Hippocampal formation (tissue), 2 donors: ENCODE data around the gene MRPL21.

ENCODE experiments used
- DNase-seq, 2 donors: peaks; one replicate each; lab custom pipeline; 2025; lab: John Stamatoyannopoulos, UW

Gene MRPL21

GRCh38 chr11:68935066-68935465 lies 31.4 kb upstream of the MRPL21 start:
- DNase-seq, result no peak

- no peak for DNase-seq
Measured at GRCh38 chr11:68934666-68935065, 31.0 kb upstream of the MRPL21 start.

- no peak for DNase-seq
Measured at GRCh38 chr11:68934321-68934645, 30.7 kb upstream of the MRPL21 start.

- DNase-seq, result no peak
Measured at GRCh38 chr11:68933605-68934320, 30.1 kb upstream of the MRPL21 start.

- no peak for DNase-seq
Measured at GRCh38 chr11:68932933-68933577, 29.4 kb upstream of the MRPL21 start.

GRCh38 chr11:68932358-68932757 lies 28.7 kb upstream of the MRPL21 start:
- DNase-seq, result no peak

- DNase-seq, result no peak
Measured at GRCh38 chr11:68931911-68932310, 28.3 kb upstream of the MRPL21 start.

- no peak for DNase-seq
Measured at GRCh38 chr11:68930991-68931855, 27.6 kb upstream of the MRPL21 start.

- DNase-seq, result no peak
Measured at GRCh38 chr11:68929706-68930570, 26.3 kb upstream of the MRPL21 start.

GRCh38 chr11:68929135-68929534 lies 25.5 kb upstream of the MRPL21 start:
- DNase-seq, result no peak

GRCh38 chr11:68928136-68928880 lies 24.7 kb upstream of the MRPL21 start:
- no peak for DNase-seq

- DNase-seq, result no peak
Measured at GRCh38 chr11:68927280-68928135, 23.9 kb upstream of the MRPL21 start.

GRCh38 chr11:68925611-68926010 lies 22.0 kb upstream of the MRPL21 start:
- DNase-seq, result no peak

GRCh38 chr11:68924073-68924925 lies 20.7 kb upstream of the MRPL21 start:
- no peak for DNase-seq

- no peak for DNase-seq
Measured at GRCh38 chr11:68923614-68924013, 20.0 kb upstream of the MRPL21 start.

- DNase-seq, result no peak
Measured at GRCh38 chr11:68916439-68916838, 12.8 kb upstream of the MRPL21 start.

- no peak for DNase-seq
Measured at GRCh38 chr11:68914761-68915160, 11.1 kb upstream of the MRPL21 start.

- DNase-seq, result no peak
Measured at GRCh38 chr11:68913188-68913587, 9.6 kb upstream of the MRPL21 start.

- no peak for DNase-seq
Measured at GRCh38 chr11:68912254-68912653, 8.6 kb upstream of the MRPL21 start.
